Body of pancreas (tissue), 4 donors: ENCODE measurements around the gene TMEM204.

Experiments
- POLR2A ChIP-seq, 3 donors: fragments of 450-650 bp; IDR thresholded peaks; one replicate each; pipeline ENCODE4 v1.6.1; 2016; ENCODE audit warnings: antibody characterized with exemption in 3 of 3, mild to moderate bottlenecking in 2 of 3
- TF ChIP-seq, protein P1 (sequence below), 7 experiments: fragments of 450-650 bp in 4 of 7; fragments of 200-600 bp in 3 of 7; sonication (generic) in 3 of 7; IDR thresholded peaks; one replicate each; pipeline ENCODE4 v1.5.1; 2016 to 2019; ENCODE audit warnings: antibody characterized with exemption in 7 of 7

DNA sequence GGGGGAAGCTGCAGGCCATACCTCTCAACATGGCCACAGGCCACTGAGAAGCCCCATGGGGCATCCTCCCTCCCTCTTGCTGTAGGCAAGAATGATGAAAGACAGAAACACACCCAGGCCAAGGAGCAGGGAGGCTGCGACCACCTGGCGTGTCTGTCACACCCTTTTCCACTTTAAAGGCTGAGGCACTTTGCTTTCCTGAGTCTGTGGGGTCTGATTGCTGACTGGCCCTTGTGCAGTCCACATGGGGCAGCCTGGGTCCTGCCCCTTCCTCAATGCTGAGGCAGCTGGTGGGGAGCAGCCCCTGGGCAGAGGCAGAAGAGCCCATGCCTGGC is 8.7 kb downstream of the TMEM204 start:
- TF ChIP-seq, protein P1, sequence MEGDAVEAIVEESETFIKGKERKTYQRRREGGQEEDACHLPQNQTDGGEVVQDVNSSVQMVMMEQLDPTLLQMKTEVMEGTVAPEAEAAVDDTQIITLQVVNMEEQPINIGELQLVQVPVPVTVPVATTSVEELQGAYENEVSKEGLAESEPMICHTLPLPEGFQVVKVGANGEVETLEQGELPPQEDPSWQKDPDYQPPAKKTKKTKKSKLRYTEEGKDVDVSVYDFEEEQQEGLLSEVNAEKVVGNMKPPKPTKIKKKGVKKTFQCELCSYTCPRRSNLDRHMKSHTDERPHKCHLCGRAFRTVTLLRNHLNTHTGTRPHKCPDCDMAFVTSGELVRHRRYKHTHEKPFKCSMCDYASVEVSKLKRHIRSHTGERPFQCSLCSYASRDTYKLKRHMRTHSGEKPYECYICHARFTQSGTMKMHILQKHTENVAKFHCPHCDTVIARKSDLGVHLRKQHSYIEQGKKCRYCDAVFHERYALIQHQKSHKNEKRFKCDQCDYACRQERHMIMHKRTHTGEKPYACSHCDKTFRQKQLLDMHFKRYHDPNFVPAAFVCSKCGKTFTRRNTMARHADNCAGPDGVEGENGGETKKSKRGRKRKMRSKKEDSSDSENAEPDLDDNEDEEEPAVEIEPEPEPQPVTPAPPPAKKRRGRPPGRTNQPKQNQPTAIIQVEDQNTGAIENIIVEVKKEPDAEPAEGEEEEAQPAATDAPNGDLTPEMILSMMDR (IDR thresholded peaks at IDR 0.05): no peak
- TF ChIP-seq POLR2A (IDR thresholded peaks at IDR 0.05): no peak
